Measurements from ENCODE around the gene EFCAB8.
"Not testable (repeated sequence)": the region's sequence is repeated elsewhere in the genome, so short reads cannot be mapped to it uniquely, and the experiment has no call there.

Gene EFCAB8

DNA sequence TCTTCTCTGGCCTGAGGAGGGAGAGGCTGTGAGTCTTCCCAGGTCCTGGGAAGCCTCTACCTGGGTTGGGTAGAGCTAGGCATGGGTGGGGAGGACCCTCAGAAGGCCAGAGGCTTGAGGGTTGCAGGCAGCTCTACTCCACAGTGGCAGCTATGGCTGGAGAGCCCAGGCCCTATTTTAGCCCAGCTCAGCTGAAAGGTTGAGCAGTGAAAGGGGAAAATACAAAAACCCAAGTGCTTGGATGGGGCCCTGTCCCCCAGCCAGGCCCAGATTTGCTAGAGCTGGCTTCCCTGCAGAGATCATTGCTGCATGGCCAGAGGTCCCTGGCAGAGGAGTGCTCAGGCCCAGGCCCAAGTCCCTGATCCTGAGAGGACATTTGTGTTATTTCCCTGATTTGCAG is 99.9 kb downstream of the EFCAB8 start:
- DNase-seq (ENCODE audit: low read depth in 2 of 2): no peak

DNA sequence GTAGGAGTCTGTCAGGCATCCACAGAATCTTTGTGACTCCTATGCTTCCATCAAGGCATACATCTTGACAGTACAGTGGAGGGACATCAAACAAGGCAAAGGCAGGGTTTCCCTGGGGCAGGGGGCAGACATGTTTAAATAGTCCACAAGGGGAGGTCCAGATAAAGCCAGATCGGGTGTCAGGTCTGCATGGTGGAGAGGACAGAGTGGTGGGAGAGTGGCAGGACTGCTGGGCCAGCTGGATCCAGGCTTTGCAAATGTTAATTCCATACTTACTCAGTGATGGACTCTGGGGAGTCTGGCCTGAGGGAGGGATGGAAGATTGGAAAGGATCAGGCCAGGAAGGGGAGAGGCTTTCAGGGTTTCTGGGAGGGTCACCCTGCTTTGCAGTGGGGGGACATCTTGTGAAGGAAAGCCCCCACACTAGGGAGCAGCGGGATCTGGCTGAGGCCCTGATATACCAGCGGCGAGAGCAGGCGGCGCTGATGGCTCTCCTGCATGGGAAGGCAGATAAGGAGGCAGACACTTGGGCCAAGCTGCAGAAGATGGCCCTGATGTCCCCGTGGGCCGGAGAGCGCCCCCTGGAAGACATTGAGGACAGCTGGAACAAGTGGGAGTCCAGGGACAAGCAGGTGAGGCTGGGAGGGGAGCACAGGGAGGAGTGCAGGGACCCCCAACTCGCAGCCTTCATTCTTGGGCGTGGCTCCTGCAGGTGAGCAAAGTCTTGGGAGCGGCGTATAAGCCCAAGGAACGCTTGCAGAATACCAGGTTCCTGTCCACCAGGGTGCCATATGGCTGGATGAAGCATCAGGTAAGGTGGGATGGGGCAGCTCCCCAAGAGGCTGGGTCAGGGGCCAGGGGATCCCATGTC is 100.9 kb downstream of the EFCAB8 start:
- no peak for DNase-seq (ENCODE audit: low read depth in 2 of 2)

DNA sequence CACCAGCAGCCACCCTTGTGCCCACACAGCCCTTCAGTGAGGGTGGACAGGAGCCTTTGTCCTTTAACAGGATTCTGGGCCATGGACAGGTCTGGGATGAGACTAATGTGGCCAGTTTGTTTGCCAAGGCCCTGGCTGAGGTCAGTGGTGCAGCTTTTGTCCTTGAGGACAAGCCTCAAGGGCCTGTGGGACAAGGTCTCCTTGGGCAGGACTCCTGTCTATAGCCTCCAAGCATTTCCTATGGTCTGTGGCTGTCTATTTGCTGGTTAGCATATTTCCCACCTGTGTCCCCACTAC is 101.4 kb downstream of the EFCAB8 start:
- no peak for DNase-seq (ENCODE audit: low read depth in 2 of 2)

DNA sequence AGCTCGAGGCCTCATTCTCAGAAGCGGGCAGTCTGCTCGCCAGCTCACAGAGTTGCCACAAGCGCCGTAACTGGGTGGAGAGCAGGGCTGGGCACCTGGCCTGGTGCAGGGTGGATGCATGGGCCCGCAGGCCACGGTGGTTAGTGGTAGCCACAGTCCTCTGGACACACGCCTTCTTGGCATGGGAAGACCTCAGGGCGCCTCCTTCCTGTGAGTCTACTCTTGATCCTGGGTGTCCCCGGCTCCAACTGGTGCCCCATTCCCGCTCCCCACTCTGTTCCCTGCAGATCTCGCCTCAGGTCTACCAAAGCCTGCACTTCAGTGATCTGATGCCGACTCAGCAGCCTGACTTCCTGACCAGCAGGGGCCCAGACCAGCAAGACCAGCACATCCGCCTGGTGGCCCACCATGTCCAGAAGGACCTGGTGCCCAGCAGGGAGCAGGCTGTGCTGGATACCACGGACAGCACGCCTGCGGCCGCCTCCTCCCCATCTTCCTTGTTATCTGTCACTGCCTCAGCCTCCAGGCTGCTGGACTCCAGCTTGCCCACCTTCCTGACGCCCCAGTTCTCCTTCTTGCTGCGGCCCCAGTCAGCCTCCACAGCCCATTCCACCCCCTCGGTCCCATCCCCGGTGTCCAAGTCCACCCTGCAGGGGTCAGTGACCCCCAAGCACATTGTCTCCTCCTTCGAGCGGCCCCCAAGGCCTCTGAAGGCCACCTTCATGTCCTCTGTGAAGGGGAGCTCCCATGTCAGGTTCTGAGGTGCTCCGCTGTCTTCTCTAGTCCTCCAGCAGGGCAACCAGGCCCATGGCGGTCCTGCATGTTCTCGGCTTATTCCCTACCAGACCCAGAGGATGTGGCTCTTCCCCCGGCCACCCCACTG is 102.4 kb downstream of the EFCAB8 start:
- no peak for DNase-seq (ENCODE audit: low read depth in 2 of 2)

DNA sequence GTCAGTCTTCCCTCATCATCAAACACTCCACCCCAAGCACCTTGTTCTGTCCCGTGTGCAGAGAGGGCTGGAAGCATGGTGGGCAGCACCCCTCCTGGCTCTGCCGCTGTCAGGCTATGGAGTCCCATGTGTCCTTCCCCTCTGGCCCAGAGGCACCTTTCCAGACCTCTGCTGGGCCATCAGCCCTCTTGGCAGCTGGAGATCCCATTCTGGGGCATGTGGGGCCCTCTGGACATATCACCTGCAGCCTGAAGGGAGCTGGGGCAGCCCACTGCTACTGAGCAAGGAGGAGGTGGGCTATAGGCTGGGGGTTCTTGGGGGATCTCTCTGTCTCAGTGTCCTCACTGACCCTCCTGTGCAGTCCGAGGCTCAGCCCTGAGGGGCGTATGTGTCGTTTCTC is 103.3 kb downstream of the EFCAB8 start:
- DNase-seq (ENCODE audit: low read depth in 2 of 2): no peak

- not testable (repeated sequence) for DNase-seq (ENCODE audit: low read depth in 2 of 2)
Observed at GRCh38 chr20:32962646-32963045, 103.9 kb downstream of the EFCAB8 start.

DNA sequence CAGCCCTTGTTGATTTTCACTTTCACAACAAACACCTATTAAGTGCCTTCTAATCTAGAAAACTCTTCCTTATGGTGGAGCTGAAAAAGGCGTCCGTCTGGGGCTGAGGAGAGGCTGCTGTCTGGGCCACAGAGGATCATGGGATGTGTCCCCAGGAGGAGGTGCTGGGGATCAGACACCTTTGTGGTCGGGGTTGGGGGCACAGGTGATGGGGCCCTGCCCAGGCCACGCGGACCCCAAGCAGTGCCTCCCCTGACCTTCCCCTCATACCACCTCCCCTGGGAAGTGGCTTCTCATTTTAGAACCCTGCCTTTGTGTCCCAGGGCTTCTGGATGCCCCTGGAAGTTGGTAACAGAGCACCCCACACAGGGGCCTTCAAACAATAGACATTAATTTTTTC is 104.5 kb downstream of the EFCAB8 start:
- DNase-seq (ENCODE audit: low read depth in 2 of 2): no peak

DNA sequence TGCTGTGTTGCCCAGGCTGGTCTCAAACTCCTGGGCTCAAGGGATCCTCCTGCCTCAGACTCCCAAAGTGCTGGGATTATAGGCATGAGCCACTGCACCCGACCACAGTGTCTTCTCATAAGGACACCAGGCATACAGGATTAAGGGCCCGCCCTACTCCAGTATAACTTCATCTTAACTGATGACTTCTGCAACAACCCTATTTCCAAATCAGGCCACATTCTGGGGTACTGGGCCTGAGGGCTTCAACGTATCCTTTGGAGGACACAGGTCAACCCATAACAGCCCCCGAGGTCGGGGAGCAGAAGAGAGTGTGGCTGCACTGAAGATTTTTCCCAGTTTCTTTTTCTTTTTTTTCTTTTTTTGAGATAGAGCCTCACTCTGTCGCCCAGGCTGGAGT is 105.9 kb downstream of the EFCAB8 start:
- DNase-seq (ENCODE audit: low read depth in 2 of 2): no peak

- no peak for DNase-seq (ENCODE audit: low read depth in 2 of 2)
Observed at GRCh38 chr20:32965115-32965514, 106.4 kb downstream of the EFCAB8 start.

DNA sequence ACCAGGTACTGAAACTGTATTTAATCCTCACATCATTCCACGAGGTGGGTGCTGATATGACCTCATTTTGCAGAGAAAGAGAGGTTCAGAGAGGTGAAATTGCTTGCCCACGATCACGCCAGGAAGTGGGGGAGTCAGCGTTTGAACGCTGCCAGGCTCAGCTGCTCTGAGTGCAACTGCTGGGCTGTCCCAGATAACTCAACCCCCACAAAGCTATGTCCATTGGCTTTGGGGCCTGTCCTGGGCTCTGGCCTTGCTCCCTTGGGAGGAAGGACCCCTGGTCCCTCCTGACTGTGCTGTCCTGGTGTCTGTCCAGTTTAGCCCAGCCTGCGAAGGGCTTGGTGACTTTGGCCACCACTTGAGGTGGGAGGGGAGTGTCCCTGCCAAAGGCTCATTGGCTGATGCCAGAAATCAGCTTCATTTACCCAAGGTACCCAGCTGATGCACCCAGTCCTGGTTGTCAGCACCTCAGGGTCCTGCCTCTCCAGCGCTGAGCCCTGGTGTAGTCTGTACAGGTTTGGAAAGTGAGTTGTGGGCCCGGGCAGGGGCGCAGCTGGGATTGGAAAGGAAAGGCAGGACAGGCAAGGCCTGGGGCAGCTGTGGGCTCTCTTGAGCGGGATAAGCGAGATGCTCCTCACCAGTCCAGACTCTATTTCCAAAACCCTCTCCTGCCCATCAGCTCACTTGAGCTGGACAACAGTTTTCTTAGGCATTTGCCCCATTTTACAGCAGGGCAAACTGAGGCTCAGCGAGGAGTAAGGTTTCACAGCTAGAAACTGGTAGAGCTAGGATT is 107.1 kb downstream of the EFCAB8 start:
- DNase-seq (ENCODE audit: low read depth in 2 of 2): no peak

DNA sequence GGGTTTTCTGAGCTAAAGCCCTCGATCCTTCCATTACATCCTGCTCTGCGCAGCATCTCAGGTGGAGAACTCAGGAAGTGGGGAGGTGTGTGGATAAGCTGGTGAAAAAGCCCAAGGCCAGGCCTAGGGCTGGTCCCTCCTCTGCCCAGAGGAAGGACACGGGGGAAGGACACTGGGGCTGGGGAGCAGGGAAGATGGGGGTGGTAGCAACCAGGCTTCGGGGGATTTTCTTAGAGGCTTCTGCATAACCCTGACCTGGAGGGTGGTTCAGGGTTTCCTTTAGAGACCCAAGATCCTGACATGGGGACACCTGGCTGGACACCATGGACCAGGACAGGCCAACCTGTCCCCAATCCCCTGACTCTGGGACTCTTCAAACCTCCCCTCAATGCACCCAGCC is 107.7 kb downstream of the EFCAB8 start:
- DNase-seq (ENCODE audit: low read depth in 2 of 2): no peak

DNA sequence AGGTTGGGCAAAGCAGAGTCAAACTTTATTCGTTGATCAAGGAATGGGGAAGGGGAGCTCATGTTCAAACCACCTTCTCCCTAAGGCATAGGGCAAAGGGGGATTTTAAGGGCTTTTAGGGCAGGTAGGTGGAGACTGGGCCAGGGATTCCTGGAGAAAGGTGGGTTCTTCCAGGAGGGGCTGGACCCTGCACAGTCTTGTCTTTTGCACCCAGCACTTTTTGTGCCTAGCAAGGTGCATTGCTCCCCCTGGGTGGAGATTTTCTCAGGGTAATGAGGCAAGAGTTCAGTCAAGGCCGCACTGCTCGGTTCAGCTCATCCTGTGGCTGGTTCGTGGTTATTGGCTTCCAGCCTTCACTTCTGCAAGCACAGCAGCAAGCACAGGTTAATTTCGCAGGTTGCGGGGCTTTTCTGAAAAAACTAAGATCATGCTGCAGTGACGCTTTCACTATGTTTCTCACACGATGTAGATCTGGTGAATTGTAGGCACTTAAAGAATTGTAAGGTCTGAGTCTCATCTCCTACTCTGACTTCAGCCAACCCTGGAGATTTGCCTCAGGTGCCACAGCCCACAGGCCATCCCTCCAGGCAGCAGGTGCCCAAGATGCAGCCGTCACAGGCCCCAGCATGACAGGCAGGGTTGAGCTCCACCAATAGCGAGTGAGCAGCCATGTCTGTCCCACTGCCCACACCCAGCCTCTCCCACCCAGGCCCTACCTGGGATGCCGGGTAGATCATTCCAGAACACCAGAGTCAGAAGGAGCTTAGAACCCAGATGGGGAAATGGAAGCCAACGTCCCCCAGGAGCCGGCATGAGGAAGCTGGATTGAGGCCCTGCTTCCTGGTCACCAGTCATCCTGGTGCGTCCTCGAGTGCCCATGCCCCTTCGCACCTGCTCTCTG is 108.4 kb downstream of the EFCAB8 start:
- DNase-seq (ENCODE audit: low read depth in 2 of 2): no peak

GRCh38 chr20:32967961-32968457 is 109.3 kb downstream of the EFCAB8 start:
- DNase-seq (ENCODE audit: low read depth in 2 of 2): peak; percentile 20 to 26

GRCh38 chr20:32968478-32969241 is 109.9 kb downstream of the EFCAB8 start:
- no peak for DNase-seq (ENCODE audit: low read depth in 2 of 2)

- DNase-seq (ENCODE audit: low read depth in 2 of 2): no peak
Observed at GRCh38 chr20:32969356-32970114, 110.8 kb downstream of the EFCAB8 start.

GRCh38 chr20:32970115-32970972 is 111.6 kb downstream of the EFCAB8 start:
- no peak for DNase-seq (ENCODE audit: low read depth in 2 of 2)

DNA sequence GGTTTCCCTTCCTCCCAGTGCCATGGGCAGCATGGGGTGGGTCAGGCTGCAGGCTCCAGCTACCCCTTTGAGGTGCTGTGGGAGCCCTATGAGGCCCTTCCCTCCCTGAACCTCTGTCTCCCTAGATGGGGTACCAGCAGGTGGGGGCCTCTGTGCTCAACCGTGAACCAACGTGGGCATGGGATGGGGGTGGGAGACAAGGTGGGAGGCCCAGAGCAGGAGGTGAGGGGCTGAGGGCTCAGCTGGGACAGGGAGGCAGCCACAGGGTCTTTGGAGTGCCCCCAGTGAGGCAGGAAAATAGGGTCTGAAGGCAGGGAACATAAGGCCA is 112.2 kb downstream of the EFCAB8 start:
- no peak for DNase-seq (ENCODE audit: low read depth in 2 of 2)

- DNase-seq (ENCODE audit: low read depth in 2 of 2): no peak
Observed at GRCh38 chr20:32971703-32972161, 113.0 kb downstream of the EFCAB8 start.

All from stimulated activated CD8-positive, alpha-beta memory T cell treated with anti-CD3 and anti-CD28 coated beads, Interleukin-15, amount 100 ng/mL, for 4 hours (primary cell).